MM.1S (cell line): ENCODE results near the gene ACTG1.

Source experiments
- DNase-seq: peaks from one replicate; pipeline ENCODE4 v3.0.0-alpha.2; 2015
- H2AFZ ChIP-seq: fragments of 300-600 bp; sonication (generic); 2 replicates; pipeline ENCODE4 v1.6.0; 2016; ENCODE audit warnings: antibody characterized with exemption, low read length
- H3F3A ChIP-seq: fragments of 300-600 bp; sonication (generic); 2 replicates; pipeline ENCODE4 v1.6.1; 2016; ENCODE audit warnings: mild to moderate bottlenecking, antibody characterized with exemption, low read length, moderate library complexity, mixed read lengths; ENCODE audit not compliant: insufficient read depth
- H3K27ac ChIP-seq: fragments of 300-600 bp; sonication (generic); 2 replicates; pipeline ENCODE4 v1.5.1; 2016; ENCODE audit warnings: mild to moderate bottlenecking, low read length
- H3K27me3 ChIP-seq: fragments of 300-600 bp; sonication (generic); replicated peaks from 2 replicates; pipeline ENCODE4 v1.6.0; 2016; ENCODE audit warnings: low read length; ENCODE audit not compliant: insufficient read depth
- H3K36me3 ChIP-seq: fragments of 300-600 bp; sonication (generic); replicated peaks from 2 replicates; pipeline ENCODE4 v1.6.1; 2016; ENCODE audit warnings: mild to moderate bottlenecking, low read length, mixed read lengths; ENCODE audit not compliant: insufficient read depth
- H3K4me1 ChIP-seq: fragments of 300-600 bp; sonication (generic); 2 replicates; pipeline ENCODE4 v1.6.1; 2016; ENCODE audit warnings: low read length, mixed read lengths
- H3K4me2 ChIP-seq: fragments of 300-600 bp; sonication (generic); 2 replicates; pipeline ENCODE4 v1.6.0; 2016; ENCODE audit warnings: low read depth, low read length
- H3K4me3 ChIP-seq: fragments of 300-600 bp; sonication (generic); 2 replicates; pipeline ENCODE4 v1.5.1; 2016; ENCODE audit warnings: low read length, mixed read lengths
- H3K79me2 ChIP-seq: fragments of 300-600 bp; sonication (generic); 2 replicates; pipeline ENCODE4 v1.6.1; 2016; ENCODE audit warnings: mixed run types, low read length, mixed read lengths
- H3K9ac ChIP-seq: fragments of 300-600 bp; sonication (generic); 2 replicates; pipeline ENCODE4 v1.6.1; 2016; ENCODE audit warnings: low read length, mixed read lengths
- H3K9me2 ChIP-seq: fragments of 300-600 bp; sonication (generic); replicated peaks from 2 replicates; pipeline ENCODE4 v1.6.1; 2016; ENCODE audit warnings: mild to moderate bottlenecking, low read length, mixed read lengths; ENCODE audit not compliant: insufficient read depth
- H3K9me3 ChIP-seq: fragments of 300-600 bp; sonication (generic); replicated peaks from 2 replicates; pipeline ENCODE4 v1.6.1; 2016; ENCODE audit warnings: mild to moderate bottlenecking, low read length, mixed read lengths; ENCODE audit not compliant: insufficient read depth
- H4K20me1 ChIP-seq: fragments of 300-600 bp; sonication (generic); 2 replicates; pipeline ENCODE4 v1.6.1; 2016; ENCODE audit warnings: mild to moderate bottlenecking, low read length, moderate library complexity, mixed read lengths; ENCODE audit not compliant: insufficient read depth
- CTCF ChIP-seq: fragments of 300-600 bp; sonication (generic); IDR thresholded peaks from 2 replicates; pipeline ENCODE4 v1.5.1; 2016; ENCODE audit warnings: antibody characterized with exemption, low read length, mixed read lengths
- EZH2 ChIP-seq: fragments of 300-600 bp; sonication (generic); optimal IDR thresholded peaks from 2 replicates; pipeline ENCODE3; 2017; ENCODE audit warnings: low read depth, mild to moderate bottlenecking, antibody characterized with exemption, low read length, mixed read lengths
- EZH2phosphoT487 ChIP-seq: fragments of 300-600 bp; sonication (generic); IDR thresholded peaks from 2 replicates; pipeline ENCODE4 v1.6.1; 2018; ENCODE audit warnings: antibody characterized with exemption, low read length

The ACTG1 gene

GRCh38 chr17:81520021-81520901, 7.7 kb upstream of the ACTG1 start:
- Histone ChIP-seq H3K9ac (peak overlapping the region; percentile 69), H3K27ac (no peak overlapping the region)

GRCh38 chr17:81519284-81520020, 6.9 kb upstream of the ACTG1 start:
- peak overlapping the region; percentile 68 for H3K4me3 ChIP-seq
- H4K20me1 ChIP-seq, result no peaks in the 10 kb centered on the region
- no peaks in the 10 kb centered on the region for H3K36me3 ChIP-seq
- peaks cover 5% of the 10 kb centered on the region; the same call in 1 of the 2 replicates for H3K79me2 ChIP-seq
- DNase-seq, result peak; percentile 77
- H3K27me3 ChIP-seq, result 0 out of 2 replicates have a peak, but pooled peaks cover 4% of the 10 kb centered on the region
- H3K9me2 ChIP-seq, result no peaks in the 10 kb centered on the region
- H2AFZ ChIP-seq, result peak overlapping the region; percentile 77
- peaks cover 28% of the 10 kb centered on the region for H3F3A ChIP-seq
- H3K4me2 ChIP-seq, result peak overlapping the region; percentile 97
- no peak overlapping the region; the same call in 1 of the 2 replicates for H3K27ac ChIP-seq
- no peaks in the 10 kb centered on the region for H3K9me3 ChIP-seq
- H3K9ac ChIP-seq, result peak overlapping the region; percentile 69
- peak; percentile 70 for TF ChIP-seq CTCF
- no peak for TF ChIP-seq EZH2
- TF ChIP-seq EZH2phosphoT487, result no peak
- peaks cover 16% of the 10 kb centered on the region; the same call in 1 of the 2 replicates for H3K4me1 ChIP-seq

More at GRCh38 chr17:81520021-81520901, 7.7 kb upstream of the ACTG1 start:
- Histone ChIP-seq H3K36me3 (no peaks in the 10 kb centered on the region), H3K27me3 (peaks cover 8% of the 10 kb centered on the region; the same call in 1 of the 2 replicates), H3K4me2 (peak overlapping the region; percentile 97), H4K20me1 (no peaks in the 10 kb centered on the region), H3K79me2 (peaks cover 5% of the 10 kb centered on the region; the same call in 1 of the 2 replicates), H3K4me1 (peaks cover 16% of the 10 kb centered on the region; the same call in 1 of the 2 replicates), H2AFZ (peak overlapping the region; percentile 77), H3K4me3 (peak overlapping the region; percentile 68), H3F3A (peaks cover 25% of the 10 kb centered on the region), H3K9me3 (no peaks in the 10 kb centered on the region), H3K9me2 (no peaks in the 10 kb centered on the region)
- DNase-seq, result no peak
- no peak for TF ChIP-seq EZH2phosphoT487
- no peak for TF ChIP-seq EZH2
- TF ChIP-seq CTCF, result no peak

GRCh38 chr17:81518785-81519283, 6.2 kb upstream of the ACTG1 start:
- H3K27me3 ChIP-seq, result 0 out of 2 replicates have a peak, but pooled peaks cover 2% of the 10 kb centered on the region
- peak overlapping the region; percentile 77 for H2AFZ ChIP-seq
- peaks cover 16% of the 10 kb centered on the region; the same call in 1 of the 2 replicates for H3K4me1 ChIP-seq
- DNase-seq, result peak; percentile 35
- H4K20me1 ChIP-seq, result no peaks in the 10 kb centered on the region
- H3F3A ChIP-seq, result peaks cover 33% of the 10 kb centered on the region
- H3K36me3 ChIP-seq, result no peaks in the 10 kb centered on the region
- H3K9ac ChIP-seq, result peak overlapping the region; percentile 69
- TF ChIP-seq CTCF (no peak), EZH2phosphoT487 (no peak), EZH2 (no peak)
- H3K4me2 ChIP-seq, result peak overlapping the region; percentile 97
- H3K4me3 ChIP-seq, result peak overlapping the region; percentile 68
- H3K27ac ChIP-seq, result no peak overlapping the region; the same call in 1 of the 2 replicates
- no peaks in the 10 kb centered on the region for H3K9me3 ChIP-seq
- H3K9me2 ChIP-seq, result no peaks in the 10 kb centered on the region
- H3K79me2 ChIP-seq, result peaks cover 8% of the 10 kb centered on the region; the same call in 1 of the 2 replicates
